Activated CD4-positive, alpha-beta T cell treated with anti-CD3 and anti-CD28 coated beads for 24 hours (primary cell): ENCODE data around the gene PYURF.

Experiments
- DNase-seq, 2 donors: peaks; one replicate each; pipeline ENCODE4 v3.0.0-alpha.2; 2020; ENCODE audit warnings: low read depth in 2 of 2

PYURF gene

DNA sequence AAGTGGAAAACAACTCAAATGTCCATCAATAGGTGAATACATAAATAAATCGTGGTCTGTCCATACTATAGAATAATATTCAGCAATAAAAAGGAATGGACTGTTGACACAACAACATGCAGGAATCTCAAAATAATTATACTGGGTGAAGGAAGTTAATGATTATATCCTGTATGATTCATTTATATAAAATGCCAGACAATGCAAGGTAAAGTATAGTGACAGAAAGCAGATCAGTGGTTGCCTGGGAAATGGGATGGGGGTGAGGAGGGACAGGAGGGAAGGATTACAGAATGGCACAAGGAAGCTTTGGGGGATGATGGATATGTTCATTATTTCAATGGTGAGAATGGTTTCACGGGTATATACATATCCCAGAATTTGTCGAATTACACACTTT, 12.3 kb downstream of the PYURF start:
- DNase-seq: no peak

DNA sequence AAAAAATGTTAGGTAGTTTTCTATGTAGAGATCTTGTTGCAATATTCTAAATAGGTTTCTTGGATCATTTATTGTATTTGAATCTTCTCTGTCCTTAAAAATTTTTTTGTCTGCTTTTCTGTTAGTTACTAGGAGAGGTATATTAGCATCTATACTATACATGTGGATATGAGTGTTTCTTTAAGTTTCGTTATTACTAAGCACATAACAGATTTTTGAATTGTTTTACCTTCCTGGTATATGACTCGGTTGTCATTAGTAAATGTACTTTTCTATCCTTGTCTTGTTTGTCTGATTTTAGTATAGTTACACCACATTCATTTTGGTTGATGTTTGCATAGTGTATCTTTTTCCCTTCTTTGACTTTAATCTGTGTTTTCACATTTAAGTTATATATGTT, 20.2 kb downstream of the PYURF start:
- DNase-seq: no peak

DNA sequence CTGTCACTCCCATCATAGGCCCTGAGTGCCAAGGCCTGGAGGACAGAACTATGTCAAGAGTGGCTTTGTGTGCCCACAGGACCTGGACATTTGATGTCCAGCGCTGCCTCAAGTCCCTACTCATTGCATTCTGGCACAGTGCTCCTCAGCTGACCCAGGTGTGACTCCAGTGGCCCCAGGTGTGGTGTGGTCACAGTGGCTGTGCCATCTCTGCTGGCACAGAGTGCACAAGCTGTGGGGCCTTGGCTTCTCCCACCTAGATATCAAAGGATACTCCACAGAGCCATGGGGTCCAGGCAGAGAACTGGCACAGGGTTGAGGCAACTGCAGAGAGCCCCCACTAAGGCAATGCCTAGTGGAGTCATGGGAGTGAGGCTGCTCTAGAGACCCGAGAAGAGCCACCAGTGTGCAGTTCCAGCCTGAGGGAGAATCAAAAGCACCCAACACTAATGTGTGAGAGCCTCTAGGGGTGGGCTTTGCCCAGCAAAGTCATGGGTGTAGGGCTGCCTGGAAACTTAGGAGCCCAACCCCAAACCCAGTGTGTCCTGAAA, 25.6 kb downstream of the PYURF start:
- DNase-seq: no peak

DNA sequence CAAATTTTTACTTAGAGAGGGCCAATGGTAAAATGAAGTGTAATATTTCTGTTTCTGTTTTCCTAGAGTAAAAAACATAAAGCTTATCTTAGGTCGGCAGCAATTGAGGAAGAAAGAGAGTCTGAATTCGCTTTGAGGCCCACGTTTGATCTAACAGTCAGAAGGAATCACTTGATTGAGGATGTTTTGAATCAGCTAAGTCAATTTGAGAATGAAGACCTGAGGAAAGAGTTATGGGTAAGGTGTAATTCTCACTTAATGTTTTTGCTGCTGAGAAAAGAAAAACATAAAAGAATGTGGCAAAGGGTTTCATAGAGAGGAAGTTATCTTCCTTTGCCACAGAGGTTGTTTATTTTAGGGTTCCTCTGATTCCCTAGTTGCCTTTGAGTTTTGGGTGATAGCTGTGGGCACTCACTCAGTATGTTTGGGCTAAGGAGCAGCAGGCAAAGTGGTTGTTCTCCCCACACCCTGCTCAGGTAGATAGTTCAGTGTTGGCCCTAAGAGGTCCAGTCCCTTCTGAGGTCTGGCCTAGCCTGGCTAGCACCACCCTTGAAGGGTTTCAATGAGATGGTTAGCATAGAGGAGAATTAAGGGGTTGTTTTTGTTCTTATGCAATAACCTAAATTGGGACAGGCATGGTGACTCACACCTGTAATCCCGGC, 34.3 kb downstream of the PYURF start:
- no peak for DNase-seq

DNA sequence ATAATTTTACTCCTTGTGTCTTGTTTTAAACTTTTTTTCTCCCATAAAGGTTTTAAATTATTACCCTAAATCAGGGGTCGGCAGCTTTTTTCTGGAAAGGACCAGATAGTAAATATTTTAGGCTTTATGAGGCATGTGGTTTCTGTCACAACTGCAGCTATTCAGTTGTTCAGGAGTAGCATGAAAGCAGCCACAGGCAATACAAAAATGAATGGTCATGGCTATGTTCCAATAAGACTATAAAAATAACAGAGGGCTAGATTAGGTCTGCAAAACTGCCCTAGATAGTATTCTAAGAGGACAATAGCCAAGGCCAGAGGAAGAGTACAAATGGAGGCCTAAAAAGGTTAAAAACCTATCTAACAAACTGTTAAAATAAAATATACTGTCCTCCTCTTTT, 42.0 kb downstream of the PYURF start:
- no peak for DNase-seq

DNA sequence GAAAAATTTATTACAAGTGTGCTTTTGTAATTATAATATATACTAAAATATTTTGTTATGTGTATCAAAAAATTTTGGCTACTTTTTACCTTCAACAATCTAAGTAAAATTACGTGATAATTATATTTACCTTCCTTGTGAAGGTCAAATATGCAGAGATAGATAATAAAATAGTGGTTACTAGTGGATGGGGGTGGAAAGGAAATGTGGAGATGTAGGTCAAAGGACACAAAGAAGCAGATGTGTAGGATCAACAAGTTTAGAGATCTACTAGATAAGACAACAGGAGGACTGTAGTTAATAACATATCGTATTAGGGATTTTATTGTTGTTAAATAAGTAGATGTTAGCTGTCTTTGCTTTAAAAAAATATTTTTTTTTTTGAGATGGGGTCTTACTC, 45.3 kb downstream of the PYURF start:
- no peak for DNase-seq

DNA sequence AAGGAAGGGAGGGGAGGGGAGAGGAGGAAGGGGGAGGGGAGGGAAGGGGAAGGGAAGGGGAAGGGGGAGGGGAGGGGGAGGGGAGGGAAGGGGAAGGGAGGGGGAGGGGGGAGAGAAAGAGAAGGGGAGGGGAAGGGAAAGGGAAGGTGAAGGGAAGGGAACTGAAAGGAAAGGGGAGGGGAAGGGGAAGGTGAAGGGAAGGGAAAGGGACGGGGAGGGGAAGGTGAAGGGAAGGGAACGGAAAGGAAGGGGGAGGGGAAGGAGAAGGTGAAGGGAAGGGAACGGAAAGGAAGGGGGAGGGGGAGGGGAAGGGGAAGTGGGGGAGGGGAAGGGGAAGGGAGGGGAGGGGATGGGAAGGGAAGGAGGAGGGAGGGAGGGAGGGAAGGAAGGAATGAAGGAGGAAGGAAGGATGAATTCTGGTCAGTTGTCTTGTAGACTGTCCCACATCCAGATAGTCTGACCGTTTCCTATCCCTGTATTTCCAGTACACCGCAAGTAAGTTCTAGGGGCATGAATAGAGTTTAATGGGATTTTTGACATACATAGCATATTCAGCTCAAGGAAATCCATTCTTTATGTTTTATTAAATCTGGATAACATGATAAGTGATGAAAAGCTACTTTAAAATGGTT, 46.2 kb downstream of the PYURF start:
- DNase-seq: no peak
